HG03097 (cell line): Measurements from ENCODE around the gene SLC36A1.

ENCODE experiments used
- ATAC-seq: cut with Tn5 transposase; IDR thresholded peaks from one replicate; pipeline ENCODE4 v1.9.1; 2021; ENCODE audit not compliant: unreplicated experiment, low FRiP score

Gene SLC36A1

DNA sequence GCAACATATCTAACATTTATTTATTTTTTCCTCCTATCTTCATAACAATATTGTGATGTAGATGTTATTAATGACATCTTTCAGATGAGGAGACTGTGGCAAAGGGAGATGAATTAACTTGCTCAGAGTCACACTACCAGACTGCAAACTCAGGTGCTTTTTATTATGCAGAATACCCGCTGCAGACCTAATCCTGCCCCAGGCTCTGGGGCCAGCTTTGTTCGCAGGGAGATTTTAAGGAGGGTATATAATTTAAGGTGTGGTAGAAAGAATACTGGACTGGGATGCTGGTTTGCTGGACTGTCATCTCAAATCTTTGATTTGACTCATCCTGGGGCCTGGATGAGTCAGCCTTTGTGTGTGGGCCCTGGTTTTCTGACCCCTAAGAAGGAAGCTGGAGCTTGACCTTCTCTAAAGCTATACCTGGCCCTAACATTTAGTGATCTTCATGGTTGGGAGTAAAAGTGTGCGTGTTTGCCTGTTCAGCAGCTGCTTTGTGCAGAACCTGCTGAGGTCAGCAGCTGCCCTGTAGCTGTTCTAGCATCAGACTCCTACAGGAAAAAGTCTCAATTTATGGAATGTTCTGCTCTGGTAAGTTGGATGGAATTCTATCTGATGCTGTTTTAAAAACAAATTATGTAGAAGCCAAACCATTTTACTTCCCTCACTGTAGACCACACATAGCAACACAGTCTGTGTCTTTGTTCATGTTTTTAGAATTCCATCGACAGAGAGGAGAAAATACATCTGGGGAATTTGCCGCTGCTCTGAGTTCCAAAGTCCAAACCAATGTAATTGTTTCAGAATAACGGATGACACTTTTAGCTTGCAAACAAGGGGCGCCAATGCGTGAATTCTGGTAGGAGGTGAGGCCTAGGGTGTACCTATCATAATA lies 4.5 kb downstream of the SLC36A1 start:
- peak; percentile 57 for ATAC-seq

DNA sequence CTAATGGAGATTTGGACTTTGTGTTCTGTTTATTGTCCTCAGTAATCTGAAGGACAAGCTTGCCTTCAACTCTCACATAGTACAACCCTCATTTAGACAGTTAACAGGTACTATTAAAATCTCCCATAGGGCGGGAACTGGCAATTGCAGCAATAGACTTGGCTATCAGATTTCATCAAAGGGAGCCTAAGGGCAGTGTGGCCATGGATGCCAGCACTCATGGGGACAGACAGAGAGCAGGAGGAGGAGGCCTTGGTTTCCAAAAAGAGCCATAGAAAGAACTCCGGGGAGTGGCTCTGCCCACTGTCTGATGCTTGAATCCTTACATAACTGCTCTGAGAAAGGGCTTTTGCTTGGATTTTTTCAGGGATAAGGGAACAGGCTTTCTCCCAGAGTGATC lies 6.8 kb downstream of the SLC36A1 start:
- ATAC-seq: no peak

DNA sequence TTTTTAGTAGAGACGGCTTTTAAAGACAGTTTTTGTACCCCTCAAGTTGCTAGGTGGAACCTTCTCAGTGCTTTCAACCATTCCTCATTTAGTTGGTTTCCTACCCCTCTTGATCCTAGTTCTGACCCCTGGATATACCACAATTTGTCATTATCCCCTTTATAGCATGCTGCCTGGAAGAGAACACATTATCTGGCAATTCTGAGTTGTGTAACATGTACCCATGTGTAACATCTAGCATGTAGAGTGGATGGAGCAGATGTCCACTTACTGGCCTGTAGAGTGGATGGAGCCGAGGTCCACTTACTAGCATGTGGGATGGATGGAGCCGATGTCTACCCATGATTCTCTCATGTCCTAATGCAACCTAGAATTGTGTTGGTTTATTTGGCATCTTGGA lies 7.5 kb downstream of the SLC36A1 start:
- ATAC-seq: no peak

- no peak for ATAC-seq
Observed at GRCh38 chr5:151456321-151456940, 9.0 kb downstream of the SLC36A1 start.

GRCh38 chr5:151458314-151458713 lies 10.9 kb downstream of the SLC36A1 start:
- ATAC-seq: no peak

DNA sequence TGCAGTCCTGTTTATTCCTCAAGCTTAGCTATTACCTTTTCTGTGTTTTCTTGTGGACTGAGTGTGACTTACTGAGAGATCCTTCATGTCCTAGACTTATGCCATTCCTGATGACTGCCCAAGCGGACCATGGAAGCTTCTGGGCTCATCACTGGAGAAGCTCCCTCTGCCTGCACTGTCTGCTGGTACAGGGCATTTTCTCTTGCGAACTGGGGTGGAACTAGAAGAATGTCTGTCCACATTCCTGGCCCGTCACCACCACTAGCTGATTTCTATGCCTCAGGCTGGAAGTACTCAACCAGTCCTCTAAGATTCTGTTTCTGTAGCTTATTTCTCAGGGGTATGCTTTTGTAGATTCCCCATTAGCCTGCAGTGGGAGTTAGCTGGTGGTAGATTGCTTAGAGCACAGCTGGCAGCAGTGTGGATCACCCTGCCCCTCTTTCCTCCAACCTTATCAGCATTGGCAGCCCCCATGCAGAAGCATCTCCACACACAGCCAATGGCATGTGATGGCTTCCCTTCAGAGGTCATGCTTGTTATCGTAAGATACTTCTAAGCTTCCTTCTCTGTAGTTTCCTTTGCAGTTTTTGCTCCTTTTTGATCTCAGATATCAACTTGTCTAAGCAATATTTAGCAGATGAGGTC lies 12.4 kb downstream of the SLC36A1 start:
- no peak for ATAC-seq

DNA sequence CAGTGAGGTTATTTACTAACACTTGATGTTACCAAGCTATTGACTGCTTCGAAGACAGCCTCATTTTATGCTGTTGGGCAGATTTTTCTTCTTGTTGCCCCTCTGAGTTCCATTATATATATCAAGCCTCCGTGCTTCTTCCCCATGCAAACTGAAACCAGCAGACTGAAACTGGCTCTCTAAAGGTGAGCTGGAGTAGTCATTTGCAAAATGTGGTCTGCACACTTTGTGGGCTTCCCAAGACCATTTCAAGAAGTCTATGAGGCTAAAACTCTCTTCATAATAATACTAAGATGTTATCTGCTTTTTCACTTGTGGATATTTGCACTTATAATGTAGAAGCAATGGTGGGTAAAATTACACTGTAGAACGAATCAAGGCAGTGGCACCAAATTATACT lies 13.9 kb downstream of the SLC36A1 start:
- peak; percentile 83 for ATAC-seq

DNA sequence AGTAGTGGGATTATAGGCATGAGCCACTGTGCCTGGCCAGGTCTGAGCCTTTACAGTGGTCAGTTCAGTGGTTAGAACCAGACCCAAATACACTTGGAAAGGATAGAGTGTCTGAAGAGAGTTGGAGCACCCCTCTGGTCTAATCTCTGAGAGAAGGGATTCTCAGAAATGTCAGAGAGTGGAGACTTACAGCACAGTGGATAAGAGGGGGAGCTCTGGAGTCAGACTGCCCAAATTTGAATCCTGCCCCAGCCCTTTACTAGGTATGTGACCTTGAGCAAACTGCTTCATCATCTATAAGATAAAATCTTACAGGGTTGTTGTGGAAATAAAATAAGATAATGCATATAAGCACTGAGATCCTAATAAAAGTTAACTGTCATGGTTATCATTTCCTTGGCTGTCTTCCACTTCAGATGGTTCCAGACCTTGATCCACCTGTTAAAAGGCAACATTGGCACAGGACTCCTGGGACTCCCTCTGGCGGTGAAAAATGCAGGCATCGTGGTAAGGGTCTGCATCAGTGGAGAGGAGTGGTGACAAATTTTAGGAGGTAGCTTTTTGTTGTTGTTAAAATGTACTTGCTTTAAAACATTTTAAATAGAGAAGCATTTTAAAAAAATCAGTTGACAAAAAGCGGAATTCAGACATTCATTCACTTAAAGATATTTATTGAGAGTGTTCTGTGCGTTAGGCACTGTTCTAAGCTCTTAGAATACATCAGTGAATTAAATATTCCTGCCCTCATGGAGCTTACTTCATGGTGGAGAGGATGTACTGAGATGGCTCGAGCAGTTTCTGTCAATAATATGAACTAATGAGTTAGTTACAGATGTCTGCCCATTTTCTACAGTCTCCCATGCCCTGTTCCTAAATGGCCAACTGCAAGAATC lies 16.0 kb downstream of the SLC36A1 start:
- no peak for ATAC-seq

DNA sequence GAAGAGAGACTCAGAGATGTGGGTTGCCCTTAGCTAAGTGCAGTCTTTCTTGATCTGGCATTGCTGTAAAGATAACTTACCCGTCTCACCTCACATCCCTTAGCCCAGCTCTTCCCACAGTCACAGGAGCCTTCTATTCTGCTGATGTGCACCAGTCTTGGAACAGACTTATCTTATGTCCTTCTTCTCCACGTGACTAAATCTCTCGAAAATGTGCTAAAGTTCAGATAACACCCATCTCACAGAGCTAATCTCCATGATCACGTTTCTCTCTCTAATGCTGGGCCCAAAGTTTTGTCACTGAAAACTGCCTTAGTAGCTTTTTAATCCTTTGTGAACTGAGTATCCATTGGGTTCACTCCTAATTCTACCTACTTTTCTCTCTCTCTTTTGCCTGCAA lies 16.7 kb downstream of the SLC36A1 start:
- no peak for ATAC-seq

DNA sequence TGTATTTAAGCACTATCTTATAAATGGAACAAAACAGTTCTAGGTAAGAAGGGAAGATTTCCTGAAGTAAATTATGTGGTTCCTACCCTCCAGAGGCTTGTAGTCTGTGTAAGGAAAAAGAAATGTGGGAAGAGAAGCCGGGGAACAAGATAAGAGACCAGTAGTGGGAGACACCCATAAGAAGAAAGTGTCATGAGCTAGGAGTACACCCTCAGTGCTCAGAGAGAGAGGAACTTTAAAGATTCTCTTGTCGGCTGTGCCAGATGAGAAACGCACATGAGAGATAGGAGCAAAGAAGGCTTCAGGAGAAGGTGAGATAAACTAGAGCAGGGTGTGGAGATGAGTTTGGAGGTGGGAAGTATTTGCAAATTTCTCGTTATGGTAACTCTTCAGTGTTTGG lies 18.1 kb downstream of the SLC36A1 start:
- no peak for ATAC-seq

DNA sequence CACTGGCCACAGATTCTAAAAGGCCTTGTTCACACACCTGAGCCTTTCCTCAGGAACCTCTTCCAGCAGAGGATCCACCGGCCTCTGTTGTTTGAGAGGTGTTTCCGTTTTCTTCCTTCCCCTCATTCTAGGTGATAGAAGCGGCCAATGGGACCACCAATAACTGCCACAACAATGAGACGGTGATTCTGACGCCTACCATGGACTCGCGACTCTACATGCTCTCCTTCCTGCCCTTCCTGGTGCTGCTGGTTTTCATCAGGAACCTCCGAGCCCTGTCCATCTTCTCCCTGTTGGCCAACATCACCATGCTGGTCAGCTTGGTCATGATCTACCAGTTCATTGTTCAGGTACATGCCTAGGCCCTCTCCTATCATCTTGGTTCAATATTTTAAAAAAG lies 20.2 kb downstream of the SLC36A1 start:
- no peak for ATAC-seq

DNA sequence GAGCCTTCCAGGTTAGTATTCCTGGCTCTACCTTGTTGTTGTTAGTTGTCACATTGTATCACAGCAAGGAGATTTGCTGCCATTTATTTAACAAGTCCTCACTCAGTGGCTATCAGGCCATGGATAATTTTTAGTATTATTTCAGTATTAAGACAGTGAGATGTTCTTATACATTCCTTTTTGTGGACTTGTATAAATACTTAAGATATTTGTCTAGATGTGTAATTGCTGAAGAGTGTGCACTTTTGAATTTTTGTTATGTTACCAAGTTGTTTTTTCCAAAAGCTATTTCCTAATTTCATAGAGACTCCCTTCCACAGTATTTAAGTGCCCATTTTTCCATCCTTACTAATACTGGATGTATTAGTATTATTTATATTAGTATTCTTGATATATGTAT lies 22.0 kb downstream of the SLC36A1 start:
- no peak for ATAC-seq

GRCh38 chr5:151469992-151470391 lies 22.6 kb downstream of the SLC36A1 start:
- no peak for ATAC-seq

DNA sequence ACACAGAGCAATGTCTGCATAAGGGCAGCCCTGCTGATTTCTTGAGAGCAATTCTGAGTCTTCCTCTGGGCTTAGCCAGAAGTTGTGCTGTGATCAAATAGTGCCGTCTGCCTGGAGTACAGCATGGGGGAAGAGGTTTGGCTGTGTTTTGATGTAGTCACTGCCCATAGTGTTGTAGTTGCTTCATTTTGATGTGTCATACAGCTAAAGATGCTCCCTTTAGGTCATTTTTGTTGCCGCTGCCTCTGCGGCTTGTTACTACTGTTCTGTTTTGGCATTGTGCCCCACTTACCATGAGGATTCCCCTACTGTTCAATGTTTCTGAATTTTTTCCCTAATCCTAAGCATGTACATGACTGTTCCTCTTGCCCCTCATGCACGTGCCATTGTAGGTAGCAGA lies 23.0 kb downstream of the SLC36A1 start:
- no peak for ATAC-seq

DNA sequence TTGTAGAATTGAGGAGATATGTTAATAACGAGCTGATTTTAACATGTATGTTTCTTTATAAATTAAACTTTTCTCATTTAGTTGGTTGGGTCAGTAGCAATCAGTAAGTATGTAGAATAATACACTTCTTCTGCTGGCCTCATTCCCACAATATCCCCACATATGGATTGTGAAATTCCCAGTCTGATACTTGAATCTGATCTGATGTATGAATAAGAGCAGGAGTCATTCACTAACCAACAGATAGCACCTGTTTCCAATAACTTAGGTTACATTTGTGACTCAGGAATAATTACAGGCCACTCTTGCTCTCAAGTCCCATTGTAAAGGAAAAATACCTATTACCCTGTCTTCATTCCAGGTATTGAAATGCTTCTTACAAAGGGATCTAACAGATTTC lies 23.9 kb downstream of the SLC36A1 start:
- no peak for ATAC-seq

DNA sequence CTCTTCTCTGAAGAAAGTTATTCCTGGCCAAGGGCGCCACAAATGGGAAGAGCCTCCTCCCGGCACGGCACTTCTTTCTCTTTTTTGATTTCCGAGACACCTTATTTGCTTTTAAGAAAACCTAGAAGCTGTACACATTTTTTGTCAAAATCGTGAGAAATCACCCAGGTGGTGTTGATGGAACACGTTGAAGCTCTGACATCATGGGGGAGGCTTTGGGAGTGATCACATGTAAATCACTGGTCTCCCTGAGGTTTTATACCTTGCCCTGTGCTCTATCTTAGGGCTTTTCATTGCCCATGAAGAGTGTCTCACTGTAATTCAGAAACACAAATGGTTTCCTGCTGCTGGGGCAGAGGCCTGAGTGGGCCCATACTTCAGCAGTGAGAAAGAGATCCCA lies 27.4 kb downstream of the SLC36A1 start:
- ATAC-seq: no peak

DNA sequence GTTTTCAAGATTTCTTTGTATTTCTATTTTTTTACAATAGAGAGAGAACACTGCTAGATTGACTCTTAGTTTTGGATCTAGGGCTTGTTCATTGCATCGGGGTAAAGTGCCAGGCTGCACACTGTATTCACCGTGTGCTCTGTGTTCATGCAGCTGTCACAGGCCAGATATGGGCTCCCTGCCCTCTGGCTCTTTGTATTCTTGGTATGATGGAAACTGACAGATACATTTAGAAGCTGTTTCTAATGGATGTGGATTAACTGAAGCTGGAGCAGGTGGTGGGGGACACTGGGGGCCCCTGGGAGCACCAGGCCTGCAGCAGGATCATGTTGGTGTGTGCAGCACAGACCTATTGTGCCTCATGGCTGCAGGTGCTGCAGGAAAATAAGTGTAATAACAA lies 28.0 kb downstream of the SLC36A1 start:
- no peak for ATAC-seq

DNA sequence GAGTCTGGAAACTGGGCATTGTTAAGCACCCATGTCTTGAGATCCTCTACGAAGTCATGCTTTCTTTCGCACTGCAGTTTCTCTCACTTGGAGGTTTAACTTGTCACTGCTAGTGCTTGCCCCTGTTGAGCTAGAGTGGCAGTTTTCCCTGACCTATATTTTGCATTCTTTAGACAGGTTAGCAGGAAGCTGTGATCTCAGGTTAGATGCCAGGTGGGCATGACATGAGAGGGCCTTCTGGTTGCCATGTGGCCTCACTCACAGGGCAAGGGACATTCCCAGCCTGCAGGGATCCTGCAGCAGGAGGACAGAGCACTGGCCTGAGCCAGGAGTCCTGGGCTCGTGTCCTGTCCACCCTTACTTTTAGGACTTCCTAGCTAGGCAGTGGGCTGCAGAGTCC lies 28.6 kb downstream of the SLC36A1 start:
- ATAC-seq: no peak

DNA sequence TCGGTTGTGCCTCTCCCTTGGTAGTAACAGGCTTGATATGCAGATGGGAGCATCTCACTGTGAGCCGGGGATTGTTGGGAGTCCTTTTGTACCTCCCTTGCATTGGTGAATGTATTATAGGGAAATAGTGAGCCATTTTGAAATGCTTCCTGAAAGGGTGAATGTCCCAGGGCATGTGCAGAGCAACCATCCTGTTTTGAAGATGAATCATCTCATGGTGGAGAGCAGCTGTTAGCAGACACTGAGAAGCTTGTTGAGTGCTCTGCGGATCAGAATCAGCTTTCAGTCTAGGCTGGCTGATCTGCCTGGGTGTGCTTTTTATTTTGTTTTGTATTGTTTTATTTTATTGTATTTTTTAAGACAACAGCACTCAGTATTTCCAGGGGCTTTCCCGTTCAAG lies 29.7 kb downstream of the SLC36A1 start:
- no peak for ATAC-seq

DNA sequence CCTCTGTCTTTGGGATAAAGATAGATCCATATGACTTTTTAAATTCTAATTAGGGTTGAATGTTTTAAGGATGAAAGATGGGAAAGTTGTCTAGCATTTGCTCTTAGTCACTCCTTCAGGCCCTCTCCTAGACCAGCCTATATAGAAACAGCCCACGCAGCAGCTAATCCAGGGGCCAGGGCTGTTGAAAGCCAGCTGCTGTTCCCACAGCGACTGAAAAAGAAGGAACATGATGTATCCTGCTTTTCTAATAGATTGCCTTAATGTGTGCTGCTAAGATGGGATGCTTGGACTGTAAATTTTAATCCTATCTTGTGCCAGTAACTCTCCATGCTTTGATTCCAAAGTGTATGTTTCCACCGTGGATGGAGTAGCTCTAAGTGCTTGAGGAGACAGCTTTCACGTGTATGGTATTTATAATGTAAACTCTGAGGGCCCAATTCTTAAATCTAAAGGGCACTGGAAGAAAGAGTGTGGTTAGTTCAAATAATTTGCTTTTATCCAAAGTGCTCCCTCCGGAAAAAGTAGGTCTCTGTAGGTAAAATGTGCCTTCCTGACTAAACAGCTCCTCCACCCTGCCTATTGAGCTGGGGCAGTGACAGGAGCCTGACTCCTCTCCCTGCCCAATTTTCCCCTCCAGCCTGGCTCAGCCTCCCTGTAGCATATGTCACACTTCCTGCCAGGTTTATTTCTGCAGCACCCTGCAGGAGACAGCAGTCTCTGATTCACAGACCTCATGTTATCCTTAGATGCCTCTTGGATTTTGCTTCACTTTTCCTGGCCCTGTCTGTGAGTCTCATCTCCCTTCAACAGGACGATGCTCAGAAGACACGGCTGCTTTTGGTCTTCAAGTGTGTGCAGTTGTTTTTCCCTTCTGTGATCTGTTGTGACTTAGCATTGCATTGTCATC lies 33.2 kb downstream of the SLC36A1 start:
- ATAC-seq: no peak
